HCT116 (cell line): ENCODE data around the gene CTXND1. TPM values are rescaled to one million over a fixed set of nuclear protein-coding genes. Genes with fewer than 3 reads are reported as not detected.

ENCODE experiments used
- ATAC-seq: fragments of 200-7000 bp; cut with Tn5 transposase; 2 replicates; pipeline ENCODE4 v1.9.1; 2020; ENCODE audit warnings: mild to moderate bottlenecking, moderate library complexity
- BruUV-seq: library from RNA; stranded (reverse); fragments of 400-500 nt; replicated peaks from 2 replicates; lab custom pipeline; 2021; lab: Mats Ljungman, UMichigan
- CTCF ChIA-PET: fragments of 300-600 bp; sonication (Branson Sonifier 250); formaldehyde crosslinking; loops from one replicate; lab custom pipeline; 2021; ENCODE audit warnings: antibody characterized with exemption; lab: Charles Lee
- POLR2A ChIA-PET: fragments of 300-600, 350-600 bp; sonication (Branson Sonifier 250); formaldehyde crosslinking; loops from one replicate; lab custom pipeline; 2021; ENCODE audit warnings: antibody characterized with exemption; lab: Charles Lee
- RAD21 ChIA-PET, 2 experiments: fragments of 300-600 bp; sonication (Branson Sonifier 250); formaldehyde crosslinking; loops; one replicate each; lab custom pipeline; 2023; ENCODE audit warnings: low total read pairs in 2 of 2; ENCODE audit not compliant: uncharacterized antibody in 2 of 2, unreplicated experiment in 2 of 2, low non-redundant PET in 1 of 2; lab: Charles Lee
- DNase-seq: peaks from one replicate; pipeline ENCODE4 v3.0.0-alpha.2; 2010; ENCODE audit warnings: low read depth, low spot score
- H2AFZ ChIP-seq: fragments of 200-600 bp; shearing (Covaris generic), sonication (generic); 2 replicates; pipeline ENCODE4 v1.6.1; 2017; ENCODE audit warnings: low read depth, mixed run types, mixed read lengths, antibody characterized with exemption, low read length; ENCODE audit not compliant: poor library complexity, severe bottlenecking
- H3K27ac ChIP-seq: 2 replicates; pipeline ENCODE4 v1.5.1; 2012; ENCODE audit warnings: low read depth, low read length
- H3K27me3 ChIP-seq: fragments of 200-600 bp; sonication (generic); 2 replicates; pipeline ENCODE4 v1.6.1; 2016; ENCODE audit warnings: mixed run types, low read length, mixed read lengths; ENCODE audit not compliant: insufficient read depth
- H3K36me3 ChIP-seq, 2 experiments: fragments of 200-500 bp in 1 of 2; fragments of 200-600 bp in 1 of 2; sonication (Bioruptor generic) in 1 of 2; sonication (generic) in 1 of 2; 2 replicates each; pipeline versions ENCODE4 v1.5.1 to v1.6.1; 2014 to 2016; ENCODE audit warnings: low read length in 2 of 2, inconsistent platforms in 1 of 2, mixed read lengths in 1 of 2, mixed run types in 1 of 2; ENCODE audit not compliant: insufficient read depth in 2 of 2, control insufficient read depth in 1 of 2
- H3K4me1 ChIP-seq, 2 experiments: fragments of 200-600 bp in 1 of 2; sonication (generic) in 1 of 2; 2 replicates each; pipeline versions ENCODE4 v1.5.1 to v1.6.1; 2012 to 2017; ENCODE audit warnings: low read length in 2 of 2, inconsistent platforms in 1 of 2, mild to moderate bottlenecking in 1 of 2, mixed read lengths in 1 of 2, mixed run types in 1 of 2, moderate library complexity in 1 of 2; ENCODE audit not compliant: insufficient read depth in 2 of 2, control insufficient read depth in 1 of 2
- H3K4me2 ChIP-seq: fragments of 200-600 bp; sonication (generic); 2 replicates; pipeline ENCODE4 v1.6.1; 2017; ENCODE audit warnings: mixed run types, low read length, mixed read lengths
- H3K4me3 ChIP-seq, 2 experiments: fragments of 200-600 bp in 1 of 2; sonication (generic) in 1 of 2; replicated peaks in 1 of 2; 2 replicates each; pipeline ENCODE4 v1.5.1; 2011 to 2016; ENCODE audit warnings: low read length in 2 of 2, control low read depth in 1 of 2, low read depth in 1 of 2, mild to moderate bottlenecking in 1 of 2, mixed read lengths in 1 of 2, mixed run types in 1 of 2
- H3K79me2 ChIP-seq: fragments of 200-600 bp; sonication (generic); 2 replicates; pipeline ENCODE4 v1.6.1; 2017; ENCODE audit warnings: mild to moderate bottlenecking, mixed run types, low read length, moderate library complexity, mixed read lengths; ENCODE audit not compliant: insufficient read depth
- H3K9ac ChIP-seq: fragments of 200-600 bp; sonication (generic); 2 replicates; pipeline ENCODE4 v1.6.1; 2016; ENCODE audit warnings: low read length, mixed read lengths
- H3K9me2 ChIP-seq: fragments of 200-600 bp; sonication (generic), shearing (Covaris generic); 2 replicates; pipeline ENCODE4 v1.6.1; 2017; ENCODE audit warnings: mixed run types, mild to moderate bottlenecking, moderate library complexity; ENCODE audit not compliant: insufficient read depth
- H3K9me3 ChIP-seq, 2 experiments: fragments of 200-500 bp in 1 of 2; fragments of 200-600 bp in 1 of 2; sonication (Bioruptor generic) in 1 of 2; sonication (generic) in 1 of 2; 2 replicates each; pipeline ENCODE4 v1.6.1; 2014 to 2017; ENCODE audit warnings: low read length in 2 of 2, mixed read lengths in 2 of 2, inconsistent platforms in 1 of 2, low read depth in 1 of 2, mild to moderate bottlenecking in 1 of 2, mixed run types in 1 of 2, moderate library complexity in 1 of 2; ENCODE audit not compliant: control insufficient read depth in 1 of 2, insufficient read depth in 1 of 2
- H4K20me1 ChIP-seq: fragments of 200-600 bp; sonication (generic), shearing (Covaris generic); 2 replicates; pipeline ENCODE4 v1.6.1; 2017; ENCODE audit warnings: mixed run types, mild to moderate bottlenecking, moderate library complexity; ENCODE audit not compliant: insufficient read depth
- CEBPB ChIP-seq: IDR thresholded peaks from 2 replicates; pipeline ENCODE4 v1.6.1; 2012; ENCODE audit warnings: low read depth
- EZH2 ChIP-seq: fragments of 200-600 bp; sonication (generic); IDR thresholded peaks from 2 replicates; pipeline ENCODE4 v1.6.1; 2017; ENCODE audit warnings: antibody characterized with exemption, mixed run types
- EZH2phosphoT487 ChIP-seq: fragments of 200-600 bp; IDR thresholded peaks from 2 replicates; pipeline ENCODE4 v1.6.1; 2018; ENCODE audit warnings: antibody characterized with exemption, borderline replicate concordance
- JUND ChIP-seq: IDR thresholded peaks from 2 replicates; pipeline ENCODE4 v1.6.1; 2012
- RAD21 ChIP-seq: IDR thresholded peaks from 2 replicates; pipeline ENCODE4 v1.6.1; 2012; ENCODE audit warnings: low read depth, mild to moderate bottlenecking
- SRF ChIP-seq: IDR thresholded peaks from 2 replicates; pipeline ENCODE4 v1.6.1; 2012; ENCODE audit warnings: low read depth
- TCF7L2 ChIP-seq: IDR thresholded peaks from 2 replicates; pipeline ENCODE4 v1.7.0; 2011; ENCODE audit warnings: borderline replicate concordance, inconsistent platforms; ENCODE audit not compliant: insufficient read depth, insufficient read length; ENCODE audit errors: extremely low read depth
- intact Hi-C: fragments of 100-400 bp; cut with micrococcal nuclease; formaldehyde crosslinking; loops from 2 replicates; pipeline ENCODE4 v1.10.0; 2022
- total RNA-seq: library from RNA; stranded (reverse); gene quantifications from one replicate; pipeline ENCODE4 v1.2.1, GENCODE V29; 2021; ENCODE audit not compliant: unreplicated experiment
- TF ChIP-seq, protein P1 (sequence below): IDR thresholded peaks from 2 replicates; pipeline ENCODE4 v1.6.1; 2012; ENCODE audit warnings: low read depth
- TF ChIP-seq, protein P2 (sequence below): IDR thresholded peaks from 2 replicates; pipeline ENCODE4 v1.6.1; 2011; ENCODE audit warnings: mild to moderate bottlenecking, low read length, moderate library complexity; ENCODE audit not compliant: insufficient replicate concordance; ENCODE audit errors: extremely low read depth

The CTXND1 gene
- total RNA-seq, 1 experiment from 2014 or later, result not detected

DNA sequence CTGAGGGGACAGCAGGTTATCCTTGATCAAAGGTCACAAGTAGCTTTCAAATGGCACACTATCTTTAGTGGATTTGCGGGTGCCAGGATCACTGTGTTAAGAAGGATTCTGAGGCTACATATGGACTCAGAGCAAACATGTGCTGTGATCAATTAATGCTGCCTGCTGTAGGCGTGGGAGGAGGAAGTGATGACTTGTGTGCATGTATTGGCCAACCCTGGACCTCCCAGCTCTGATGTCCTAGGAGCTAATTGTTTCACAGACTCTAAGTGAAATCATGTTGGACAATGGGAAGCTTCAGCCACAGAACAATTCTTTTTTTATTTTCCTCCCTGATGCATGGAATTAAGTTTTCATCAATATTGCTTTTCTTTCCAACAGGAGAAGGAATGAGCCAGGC, 74.9 kb downstream of the CTXND1 start:
- intact Hi-C loops, result loop anchor here (10.0 kb wide), 3 partner anchors 282 to 582 kb away; partner anchors contain the start of gene MTHFS
- POLR2A ChIA-PET, result no interaction called here
- no TSS peak for BruUV-seq

More for the DNA sequence above, 74.9 kb downstream of the CTXND1 start:
- Histone ChIP-seq H4K20me1 (no peaks in the 10 kb centered on the region), H3K4me2 (no peak overlapping the region), H3K27ac (no peak overlapping the region), H2AFZ (no peak overlapping the region), H3K27me3 (no peaks in the 10 kb centered on the region), H3K4me1 (peaks cover 0 to 10% of the 10 kb centered on the region in 2 experiments; a peak in 2 of 4 replicates), H3K9ac (no peak overlapping the region), H3K4me3 (no peak overlapping the region), H3K36me3 (no peaks in the 10 kb centered on the region), H3K9me3 (no peaks in the 10 kb centered on the region), H3K79me2 (no peaks in the 10 kb centered on the region), H3K9me2 (no peaks in the 10 kb centered on the region)
- RAD21 ChIA-PET, result no interaction called here
- TF ChIP-seq RAD21, result no peak
- TF ChIP-seq, protein P1, sequence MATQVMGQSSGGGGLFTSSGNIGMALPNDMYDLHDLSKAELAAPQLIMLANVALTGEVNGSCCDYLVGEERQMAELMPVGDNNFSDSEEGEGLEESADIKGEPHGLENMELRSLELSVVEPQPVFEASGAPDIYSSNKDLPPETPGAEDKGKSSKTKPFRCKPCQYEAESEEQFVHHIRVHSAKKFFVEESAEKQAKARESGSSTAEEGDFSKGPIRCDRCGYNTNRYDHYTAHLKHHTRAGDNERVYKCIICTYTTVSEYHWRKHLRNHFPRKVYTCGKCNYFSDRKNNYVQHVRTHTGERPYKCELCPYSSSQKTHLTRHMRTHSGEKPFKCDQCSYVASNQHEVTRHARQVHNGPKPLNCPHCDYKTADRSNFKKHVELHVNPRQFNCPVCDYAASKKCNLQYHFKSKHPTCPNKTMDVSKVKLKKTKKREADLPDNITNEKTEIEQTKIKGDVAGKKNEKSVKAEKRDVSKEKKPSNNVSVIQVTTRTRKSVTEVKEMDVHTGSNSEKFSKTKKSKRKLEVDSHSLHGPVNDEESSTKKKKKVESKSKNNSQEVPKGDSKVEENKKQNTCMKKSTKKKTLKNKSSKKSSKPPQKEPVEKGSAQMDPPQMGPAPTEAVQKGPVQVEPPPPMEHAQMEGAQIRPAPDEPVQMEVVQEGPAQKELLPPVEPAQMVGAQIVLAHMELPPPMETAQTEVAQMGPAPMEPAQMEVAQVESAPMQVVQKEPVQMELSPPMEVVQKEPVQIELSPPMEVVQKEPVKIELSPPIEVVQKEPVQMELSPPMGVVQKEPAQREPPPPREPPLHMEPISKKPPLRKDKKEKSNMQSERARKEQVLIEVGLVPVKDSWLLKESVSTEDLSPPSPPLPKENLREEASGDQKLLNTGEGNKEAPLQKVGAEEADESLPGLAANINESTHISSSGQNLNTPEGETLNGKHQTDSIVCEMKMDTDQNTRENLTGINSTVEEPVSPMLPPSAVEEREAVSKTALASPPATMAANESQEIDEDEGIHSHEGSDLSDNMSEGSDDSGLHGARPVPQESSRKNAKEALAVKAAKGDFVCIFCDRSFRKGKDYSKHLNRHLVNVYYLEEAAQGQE, result no peak
- no peak for TF ChIP-seq CEBPB
- TF ChIP-seq EZH2, result no peak
- TF ChIP-seq TCF7L2, result no peak
- TF ChIP-seq SRF, result no peak
- no peak for TF ChIP-seq JUND
- TF ChIP-seq, protein P2, sequence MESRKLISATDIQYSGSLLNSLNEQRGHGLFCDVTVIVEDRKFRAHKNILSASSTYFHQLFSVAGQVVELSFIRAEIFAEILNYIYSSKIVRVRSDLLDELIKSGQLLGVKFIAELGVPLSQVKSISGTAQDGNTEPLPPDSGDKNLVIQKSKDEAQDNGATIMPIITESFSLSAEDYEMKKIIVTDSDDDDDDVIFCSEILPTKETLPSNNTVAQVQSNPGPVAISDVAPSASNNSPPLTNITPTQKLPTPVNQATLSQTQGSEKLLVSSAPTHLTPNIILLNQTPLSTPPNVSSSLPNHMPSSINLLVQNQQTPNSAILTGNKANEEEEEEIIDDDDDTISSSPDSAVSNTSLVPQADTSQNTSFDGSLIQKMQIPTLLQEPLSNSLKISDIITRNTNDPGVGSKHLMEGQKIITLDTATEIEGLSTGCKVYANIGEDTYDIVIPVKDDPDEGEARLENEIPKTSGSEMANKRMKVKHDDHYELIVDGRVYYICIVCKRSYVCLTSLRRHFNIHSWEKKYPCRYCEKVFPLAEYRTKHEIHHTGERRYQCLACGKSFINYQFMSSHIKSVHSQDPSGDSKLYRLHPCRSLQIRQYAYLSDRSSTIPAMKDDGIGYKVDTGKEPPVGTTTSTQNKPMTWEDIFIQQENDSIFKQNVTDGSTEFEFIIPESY, result no peak
- no peak for TF ChIP-seq EZH2phosphoT487
- ATAC-seq, result no peak
- CTCF ChIA-PET, result interaction anchor here (0.6 kb wide), 1 partner anchor 176 kb away, joined by 5 read pairs; no protein-coding TSS in a partner anchor
- DNase-seq, result no peak
